Measurements from ENCODE around the gene SH3D19. TPM values are rescaled to one million over a fixed set of nuclear protein-coding genes. Genes with fewer than 3 reads are reported as not detected.

The SH3D19 gene
- total RNA-seq, 1 experiment from 2014 or later, result 41.7 TPM

DNA sequence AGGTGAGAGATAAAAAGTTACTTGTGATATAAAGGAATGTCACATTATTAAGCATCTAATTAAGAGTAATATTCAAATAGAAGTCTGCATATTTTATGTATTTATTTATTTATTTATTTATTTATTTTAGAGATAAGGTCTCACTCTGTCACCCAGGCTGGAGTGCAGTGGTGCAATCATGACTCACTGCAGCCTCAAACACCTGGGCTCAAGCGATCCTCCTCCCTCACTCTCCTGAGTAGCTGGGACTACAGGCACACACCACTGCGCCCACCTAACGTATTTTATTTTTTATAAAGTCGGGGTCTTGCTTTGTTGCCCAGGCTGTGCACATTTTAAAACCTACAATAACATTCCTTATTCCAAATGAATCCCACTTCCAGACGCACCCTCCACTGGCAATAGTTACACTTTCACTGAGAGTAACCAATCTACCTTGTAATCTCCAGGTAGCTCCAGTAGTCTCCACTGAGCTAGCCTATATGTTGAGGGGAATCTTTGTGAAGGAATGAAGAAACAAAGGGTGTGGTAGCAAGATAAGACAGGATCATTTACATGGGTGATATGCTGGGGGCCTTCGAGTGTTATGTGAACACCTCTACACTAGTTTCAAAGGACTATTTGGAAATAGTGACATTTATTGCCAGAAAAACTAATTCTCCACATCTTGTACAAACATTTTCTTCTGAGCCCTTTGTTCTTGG, 11.9 kb downstream of the SH3D19 start:
- CTCF ChIA-PET, result no interaction called here
- DNase-seq, result peak; percentile 31 to 46
- POLR2A ChIA-PET (ENCODE audit: unreplicated experiment), result no interaction called here
- H4K20me1 ChIP-seq (ENCODE audit: insufficient read depth), result peaks cover 3% of the 10 kb centered on the region; the same call in 1 of the 2 replicates
- H3K4me3 ChIP-seq, result no peak overlapping the region
- H3K9me3 ChIP-seq (ENCODE audit: insufficient read depth, low read depth), result no peaks in the 10 kb centered on the region
- peak overlapping the region; percentile 73 for H3K4me2 ChIP-seq
- peak overlapping the region; percentile 55 for H3K27ac ChIP-seq
- no TSS peak for BruUV-seq (replicated peaks)
- peaks cover 46% of the 10 kb centered on the region for H3K4me1 ChIP-seq (replicated peaks; ENCODE audit: insufficient read depth)
- H3K27me3 ChIP-seq (ENCODE audit: insufficient read depth, low read depth), result no peaks in the 10 kb centered on the region
- H3F3A ChIP-seq (ENCODE audit: insufficient read depth, low read depth), result peaks cover 23% of the 10 kb centered on the region
- TF ChIP-seq EZH2 (IDR thresholded peaks at IDR 0.05; ENCODE audit: low read depth), result no peak
- TF ChIP-seq CTCF (conservative IDR thresholded peaks at IDR 0.05), result no peak
- no peak overlapping the region for H2AFZ ChIP-seq
- H3K79me2 ChIP-seq (ENCODE audit: low read depth), result peaks cover 87% of the 10 kb centered on the region
- intact Hi-C loops (cut with micrococcal nuclease; ENCODE audit: unreplicated experiment), result no loop called here
- no peaks in the 10 kb centered on the region for H3K9me2 ChIP-seq (ENCODE audit: insufficient read depth)
- no peaks in the 10 kb centered on the region for H3K36me3 ChIP-seq (ENCODE audit: low read depth)

DNA sequence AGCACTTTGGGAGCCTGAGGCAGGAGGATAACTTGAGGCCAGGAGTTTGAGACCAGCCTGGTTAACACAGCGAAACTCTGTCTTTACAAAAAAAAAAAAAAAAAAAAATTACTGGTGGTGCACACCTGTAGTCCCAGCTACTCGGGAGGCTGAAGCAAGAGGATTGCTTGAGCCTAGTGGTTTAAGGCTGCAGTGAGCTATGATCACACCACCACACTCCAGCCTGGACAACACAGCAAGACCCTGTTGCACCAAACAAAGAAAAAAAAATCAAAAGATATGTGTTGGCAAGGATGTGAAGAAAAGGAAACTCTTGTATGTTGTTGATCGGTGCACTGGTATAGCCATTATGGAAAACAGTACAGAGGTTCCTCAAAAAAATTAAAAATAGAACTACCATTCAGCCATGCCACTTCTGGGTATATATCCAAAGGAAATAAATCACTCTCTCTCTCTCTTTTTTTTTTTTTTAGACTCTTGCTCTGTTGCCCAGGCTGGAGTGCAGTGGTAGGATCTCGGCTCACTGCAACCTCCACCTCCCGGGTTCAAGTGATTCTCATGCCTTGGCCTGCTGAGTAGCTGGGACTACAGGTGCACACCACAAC, 15.2 kb downstream of the SH3D19 start:
- peaks cover 81% of the 10 kb centered on the region for H3K79me2 ChIP-seq (ENCODE audit: low read depth)
- TF ChIP-seq EZH2 (IDR thresholded peaks at IDR 0.05; ENCODE audit: low read depth) (no peak), CTCF (conservative IDR thresholded peaks at IDR 0.05) (no peak)
- no peak overlapping the region for H3K4me2 ChIP-seq
- DNase-seq, result no peak
- no peaks in the 10 kb centered on the region for H3K9me3 ChIP-seq (ENCODE audit: insufficient read depth, low read depth)
- ChIA-PET POLR2A (ENCODE audit: unreplicated experiment) (no interaction called here), CTCF (interaction anchor here (0.6 kb wide), 1 partner anchor 333 kb away, joined by 4 read pairs; no protein-coding TSS in a partner anchor)
- H3K27me3 ChIP-seq (ENCODE audit: insufficient read depth, low read depth), result no peaks in the 10 kb centered on the region
- H3K9me2 ChIP-seq (ENCODE audit: insufficient read depth), result no peaks in the 10 kb centered on the region
- intact Hi-C loops (cut with micrococcal nuclease; ENCODE audit: unreplicated experiment), result no loop called here
- peaks cover 7% of the 10 kb centered on the region for H4K20me1 ChIP-seq (ENCODE audit: insufficient read depth)
- H3K36me3 ChIP-seq (ENCODE audit: low read depth), result no peaks in the 10 kb centered on the region
- BruUV-seq (replicated peaks), result no TSS peak
- H3K4me3 ChIP-seq, result no peak overlapping the region
- H2AFZ ChIP-seq, result no peak overlapping the region
- H3K27ac ChIP-seq, result no peak overlapping the region
- H3F3A ChIP-seq (ENCODE audit: insufficient read depth, low read depth), result peaks cover 13% of the 10 kb centered on the region; the same call in 1 of the 2 replicates
- peaks cover 29% of the 10 kb centered on the region for H3K4me1 ChIP-seq (replicated peaks; ENCODE audit: insufficient read depth)

DNA sequence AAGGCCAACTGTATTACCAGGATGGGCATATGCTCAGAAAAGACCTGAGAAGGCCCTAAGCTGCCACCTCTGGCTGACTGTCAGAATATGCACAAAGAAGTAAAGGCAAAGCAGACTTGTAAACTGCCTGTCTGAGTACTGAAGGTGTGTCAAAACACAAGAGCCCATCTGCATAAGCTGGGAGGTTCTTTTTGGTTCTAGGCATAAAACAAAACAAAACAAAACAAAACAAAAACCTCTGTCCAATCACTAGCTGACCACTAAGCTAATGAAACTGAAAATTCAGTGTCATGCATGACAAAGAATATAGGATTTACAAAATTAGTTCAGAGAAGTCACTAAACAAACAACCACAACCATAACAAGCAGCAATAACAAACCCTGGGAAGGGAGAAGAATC, 20.6 kb downstream of the SH3D19 start:
- TF ChIP-seq CTCF (conservative IDR thresholded peaks at IDR 0.05) (no peak), EZH2 (IDR thresholded peaks at IDR 0.05; ENCODE audit: low read depth) (no peak)
- H3K9me3 ChIP-seq (ENCODE audit: insufficient read depth, low read depth), result no peaks in the 10 kb centered on the region
- no peak overlapping the region for H3K4me3 ChIP-seq
- 0 out of 2 replicates have a peak, but pooled peaks cover 3% of the 10 kb centered on the region for H3K36me3 ChIP-seq (ENCODE audit: low read depth)
- no peaks in the 10 kb centered on the region for H3F3A ChIP-seq (ENCODE audit: insufficient read depth, low read depth)
- H2AFZ ChIP-seq, result no peak overlapping the region
- peaks cover 10% of the 10 kb centered on the region for H4K20me1 ChIP-seq (ENCODE audit: insufficient read depth)
- intact Hi-C loops (cut with micrococcal nuclease; ENCODE audit: unreplicated experiment), result no loop called here
- H3K4me2 ChIP-seq, result no peak overlapping the region
- no peaks in the 10 kb centered on the region for H3K9me2 ChIP-seq (ENCODE audit: insufficient read depth)
- peak overlapping the region; percentile 10; the same call in 1 of the 2 replicates for H3K27ac ChIP-seq
- peaks cover 56% of the 10 kb centered on the region for H3K79me2 ChIP-seq (ENCODE audit: low read depth)
- POLR2A ChIA-PET (ENCODE audit: unreplicated experiment), result interaction anchor here (0.6 to 1.4 kb wide), 3 partner anchors 11 to 456 kb away, joined by 3 to 7 read pairs (median 3); no protein-coding TSS in a partner anchor
- CTCF ChIA-PET, result no interaction called here
- no peaks in the 10 kb centered on the region for H3K27me3 ChIP-seq (ENCODE audit: insufficient read depth, low read depth)
- no TSS peak for BruUV-seq (replicated peaks)
- DNase-seq, result peak in 1 of 2 experiments; percentile 50
- no peaks in the 10 kb centered on the region for H3K4me1 ChIP-seq (replicated peaks; ENCODE audit: insufficient read depth)

Measured in PC-9 (cell line).